ENCODE data around the gene TLR9. TPM values are rescaled to one million over a fixed set of nuclear protein-coding genes. Genes with fewer than 3 reads are reported as not detected.

The TLR9 gene
- total RNA-seq, 5 donors from 2014 or later (not counting 1 experiment from before 2014, with no cell fraction given), result 0.54 to 2.9 (median 2.1) TPM; not detected in 1

DNA sequence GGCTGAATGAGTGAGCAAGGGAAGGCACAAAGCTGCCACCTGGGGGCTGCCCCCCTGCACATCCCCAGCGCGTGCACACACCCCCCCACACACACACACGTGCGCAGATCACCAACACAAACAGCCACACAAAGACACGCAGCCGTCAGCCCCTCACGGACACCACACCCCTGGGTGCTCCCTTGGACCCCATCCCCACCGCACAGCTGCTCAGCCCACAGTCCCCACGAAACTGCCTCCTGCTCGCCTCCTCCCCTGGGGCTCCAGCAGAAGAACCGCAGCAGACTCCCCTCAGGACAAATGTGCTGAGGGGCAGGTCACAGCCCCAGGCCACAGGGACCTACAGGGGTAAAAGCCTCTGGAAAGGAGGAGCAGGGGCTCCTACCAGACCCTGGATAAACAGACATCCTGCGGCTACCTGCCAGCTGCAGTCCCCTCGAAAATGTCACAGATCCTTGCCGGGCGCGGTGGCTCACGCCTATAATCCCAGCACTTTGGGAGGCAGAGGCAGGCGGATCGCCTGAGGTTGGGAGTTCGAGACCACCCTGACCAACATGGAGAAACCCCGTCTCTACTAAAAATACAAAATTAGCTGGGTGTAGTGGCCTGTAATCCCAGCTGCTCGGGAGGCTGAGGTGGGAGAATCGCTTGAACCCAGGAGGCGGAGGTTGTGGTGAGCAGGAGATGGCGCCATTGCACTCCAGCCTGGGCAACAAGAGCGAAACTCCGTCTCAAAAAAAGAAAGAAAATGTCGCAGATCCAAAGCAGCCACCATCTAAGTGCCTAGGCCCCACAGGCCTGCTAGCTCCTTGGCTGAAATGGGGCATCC lies 7.0 kb upstream of the TLR9 start:
- peak overlapping the region; percentile 34 for H3K27ac ChIP-seq (ENCODE audit: low read length)
- Mint-ChIP-seq H3K36me3 (peaks cover 26% of the 10 kb centered on the region), H3K4me3 (peak overlapping the region in 1 of 3 donors; percentile 55), H3K4me1 (peaks cover 53 to 65% (median 61%) of the 10 kb centered on the region in 3 donors), H3K27me3 (no peaks in the 10 kb centered on the region), H3K9me3 (no peaks in the 10 kb centered on the region), H3K27ac (peak overlapping the region; percentile 34 to 55)
- no peaks in the 10 kb centered on the region for H3K9me3 ChIP-seq
- DNase-seq, result peak in 9 of 35 experiments; percentile 30 to 58 (median 42)
- peaks cover 19 to 67% of the 10 kb centered on the region in 2 experiments for H3K4me1 ChIP-seq (ENCODE audit: control insufficient read depth in 1 of 2, extremely low read depth in 1 of 2, insufficient read depth in 2 of 2, low read length in 2 of 2)
- no peak overlapping the region for H3K4me3 ChIP-seq (ENCODE audit: control insufficient read depth in 1 of 2, extremely low read depth in 1 of 2, low read length in 1 of 2)
- CTCF ChIA-PET, result interaction anchor here (0.6 to 3.4 kb wide), 6 partner anchors 12 to 870 kb away, joined by 3 to 36 read pairs (median 6); partner anchors contain the start of gene WDR82 (in 1 of the 2)
- H3K27me3 ChIP-seq (replicated peaks in 1 of 2; ENCODE audit: control insufficient read depth in 2 of 2, extremely low read depth in 1 of 2, insufficient read depth in 2 of 2, low read length in 1 of 2), result no peaks in the 10 kb centered on the region
- POLR2A ChIA-PET, result interaction anchor here in 1 of 2 donors (1.1 kb wide), 1 partner anchor 107 kb away, joined by 3 read pairs; no protein-coding TSS in a partner anchor
- 77% methylated on average over 20 of the region's 28 CpGs for WGBS (ENCODE audit: insufficient coverage)
- H3K36me3 ChIP-seq (ENCODE audit: control insufficient read depth in 2 of 2, extremely low read depth in 1 of 2, insufficient read depth in 1 of 2, low read length in 1 of 2), result peaks cover 14 to 81% of the 10 kb centered on the region in 2 donors
- ATAC-seq (replicated peaks in 1 of 4), result peak in 1 of 4 experiments; percentile 28

DNA sequence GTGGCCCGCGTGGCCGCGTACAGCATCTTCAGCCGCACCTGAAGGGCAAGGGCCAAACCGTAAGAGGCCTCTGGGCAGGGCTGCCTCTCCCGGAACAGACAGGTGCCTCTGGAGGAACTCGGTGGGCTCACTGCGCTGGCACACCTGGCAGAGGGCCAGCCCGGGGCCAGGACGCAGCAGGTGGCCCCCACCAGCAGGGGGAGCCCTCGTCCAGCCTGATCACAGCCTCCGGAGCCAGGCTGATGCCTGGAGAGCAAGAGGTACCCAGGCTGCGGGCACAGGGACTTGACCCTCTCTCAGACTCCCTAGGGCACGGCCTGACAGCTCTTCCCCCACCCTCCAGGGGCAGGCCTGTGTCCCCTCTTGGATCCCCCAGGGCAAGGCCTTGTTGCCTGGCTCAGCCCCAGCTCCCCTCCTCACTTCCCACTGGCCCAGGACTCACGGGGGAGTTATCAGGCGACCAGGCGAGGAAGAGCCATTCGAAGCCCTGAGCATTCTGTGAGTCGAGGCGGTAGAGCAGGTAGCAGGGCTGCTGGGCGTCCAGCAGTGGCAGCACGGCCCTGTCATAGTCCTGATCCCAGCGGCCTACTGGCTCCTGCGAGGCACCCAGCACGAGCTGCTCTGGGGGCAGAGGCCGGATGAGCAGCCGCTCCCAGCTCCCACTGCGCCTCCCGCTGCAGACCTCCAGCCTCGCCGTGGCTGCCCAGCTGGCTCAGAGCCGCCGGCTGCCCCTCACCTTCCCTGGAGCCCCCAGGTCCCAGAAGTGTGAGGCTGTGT lies 6.2 kb upstream of the TLR9 start:
- H3K27ac Mint-ChIP-seq, result peak overlapping the region; percentile 84 to 85
- ATAC-seq (replicated peaks in 1 of 4) (peak; percentile 80 to 87 (median 80)), DNase-seq (peak; percentile 60 to 93 (median 85))
- Histone ChIP-seq H3K27me3 (replicated peaks in 1 of 2; ENCODE audit: control insufficient read depth in 2 of 2, extremely low read depth in 1 of 2, insufficient read depth in 2 of 2, low read length in 1 of 2) (no peaks in the 10 kb centered on the region), H3K4me3 (ENCODE audit: control insufficient read depth in 1 of 2, extremely low read depth in 1 of 2, low read length in 1 of 2) (no peak overlapping the region), H3K36me3 (ENCODE audit: control insufficient read depth in 2 of 2, extremely low read depth in 1 of 2, insufficient read depth in 1 of 2, low read length in 1 of 2) (peaks cover 14 to 79% of the 10 kb centered on the region in 2 donors), H3K4me1 (ENCODE audit: control insufficient read depth in 1 of 2, extremely low read depth in 1 of 2, insufficient read depth in 2 of 2, low read length in 2 of 2) (peaks cover 12 to 59% of the 10 kb centered on the region in 2 experiments), H3K27ac (ENCODE audit: low read length) (peak overlapping the region; percentile 13), H3K9me3 (no peaks in the 10 kb centered on the region)
- H3K36me3 Mint-ChIP-seq, result peaks cover 26% of the 10 kb centered on the region
- CTCF ChIA-PET, result interaction anchor here (0.6 to 3.4 kb wide), 19 partner anchors 9 to 870 kb away, joined by 3 to 36 read pairs (median 3); partner anchors contain the start of gene WDR82 (in 1 of the 2)
- peaks cover 53 to 65% (median 57%) of the 10 kb centered on the region in 3 donors for H3K4me1 Mint-ChIP-seq
- H3K4me3 Mint-ChIP-seq, result peak overlapping the region in 2 of 3 donors; percentile 51 to 55
- H3K9me3 Mint-ChIP-seq, result no peaks in the 10 kb centered on the region
- no peaks in the 10 kb centered on the region for H3K27me3 Mint-ChIP-seq
- POLR2A ChIA-PET, result interaction anchor here in 1 of 2 donors (0.6 to 1.1 kb wide), 2 partner anchors 10 to 108 kb away, joined by 3 read pairs; no protein-coding TSS in a partner anchor
- 52% methylated on average over 22 of the region's 34 CpGs for WGBS (ENCODE audit: insufficient coverage)

DNA sequence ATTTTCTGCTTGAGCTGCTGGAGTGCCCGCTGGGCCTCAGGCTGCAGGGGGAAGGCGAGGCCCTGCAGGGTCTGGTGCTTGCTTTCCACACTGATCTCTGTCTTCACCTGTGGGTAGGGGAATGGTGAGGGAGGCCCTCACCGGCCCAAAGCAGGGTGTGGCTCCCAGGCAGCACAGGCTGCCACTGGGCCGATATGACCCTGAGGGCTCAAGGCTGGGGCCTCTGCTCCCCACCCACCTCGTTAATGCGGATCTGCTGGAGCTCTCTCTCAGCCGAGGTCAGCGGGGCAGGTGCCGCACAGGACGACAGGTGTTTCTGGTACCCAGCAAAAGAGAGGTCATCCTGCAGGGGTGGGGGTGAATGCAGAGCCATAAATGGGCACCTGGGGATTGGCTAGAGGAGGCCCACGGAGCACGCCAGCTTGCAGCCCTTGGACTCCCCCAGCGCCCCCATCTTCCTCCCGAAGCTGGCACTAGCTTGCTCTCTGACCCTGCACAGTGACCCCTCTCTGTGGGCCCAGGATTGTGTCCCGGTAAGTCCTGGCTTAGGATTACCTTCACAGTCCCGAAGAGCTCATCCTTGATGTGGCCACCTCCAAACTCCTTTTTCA lies 5.5 kb upstream of the TLR9 start:
- POLR2A ChIA-PET, result interaction anchor here in 1 of 2 donors (0.6 kb wide), 1 partner anchor 10 kb away, joined by 3 read pairs; no protein-coding TSS in a partner anchor
- peak overlapping the region; percentile 13 for H3K27ac ChIP-seq (ENCODE audit: low read length)
- H3K4me1 Mint-ChIP-seq, result peaks cover 53 to 65% (median 58%) of the 10 kb centered on the region in 3 donors
- peaks cover 14 to 75% of the 10 kb centered on the region in 2 donors for H3K36me3 ChIP-seq (ENCODE audit: control insufficient read depth in 2 of 2, extremely low read depth in 1 of 2, insufficient read depth in 1 of 2, low read length in 1 of 2)
- H3K9me3 ChIP-seq, result no peaks in the 10 kb centered on the region
- H3K4me1 ChIP-seq (ENCODE audit: control insufficient read depth in 1 of 2, extremely low read depth in 1 of 2, insufficient read depth in 2 of 2, low read length in 2 of 2), result peaks cover 14 to 60% of the 10 kb centered on the region in 2 experiments
- H3K4me3 ChIP-seq (ENCODE audit: control insufficient read depth in 1 of 2, extremely low read depth in 1 of 2, low read length in 1 of 2), result no peak overlapping the region
- H3K9me3 Mint-ChIP-seq, result no peaks in the 10 kb centered on the region
- WGBS (ENCODE audit: insufficient coverage), result 90% methylated on average over 15 of the region's 16 CpGs
- H3K27me3 Mint-ChIP-seq, result no peaks in the 10 kb centered on the region
- peaks cover 26% of the 10 kb centered on the region for H3K36me3 Mint-ChIP-seq
- DNase-seq (peak in 1 of 35 experiments; percentile 2), ATAC-seq (replicated peaks in 1 of 4) (no peak)
- peak overlapping the region; percentile 84 to 85 for H3K27ac Mint-ChIP-seq
- CTCF ChIA-PET, result interaction anchor here (0.6 to 3.4 kb wide), 18 partner anchors 9 to 195 kb away, joined by 3 to 36 read pairs (median 4); partner anchors contain the start of gene WDR82 (in 1 of the 2)
- H3K4me3 Mint-ChIP-seq, result no peak overlapping the region
- H3K27me3 ChIP-seq (replicated peaks in 1 of 2; ENCODE audit: control insufficient read depth in 2 of 2, extremely low read depth in 1 of 2, insufficient read depth in 2 of 2, low read length in 1 of 2), result no peaks in the 10 kb centered on the region

DNA sequence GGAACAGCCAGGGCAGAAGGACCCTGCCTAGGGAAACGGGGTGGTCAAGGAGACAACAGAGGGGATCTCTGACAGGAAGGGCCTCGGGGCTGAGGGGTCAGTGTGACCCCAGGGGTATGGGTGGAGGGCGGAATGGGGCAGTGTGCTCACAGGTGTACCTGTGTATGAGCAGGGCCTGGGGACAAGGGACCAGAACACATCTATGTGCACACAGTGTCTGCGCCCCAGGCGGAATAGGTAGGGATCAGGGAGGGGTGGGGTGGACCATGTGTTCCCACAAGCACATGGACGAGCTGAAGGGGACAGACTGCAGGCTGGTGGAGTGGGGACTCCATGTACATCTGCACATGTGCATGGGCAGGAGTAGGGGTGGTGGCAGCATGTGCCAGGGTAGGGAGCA lies 5.0 kb upstream of the TLR9 start:
- ATAC-seq (replicated peaks in 1 of 4) (no peak), DNase-seq (no peak)
- H3K9me3 ChIP-seq, result no peaks in the 10 kb centered on the region
- ChIA-PET CTCF (interaction anchor here (0.9 to 3.4 kb wide), 6 partner anchors 8 to 111 kb away, joined by 3 to 36 read pairs (median 6); no protein-coding TSS in a partner anchor), POLR2A (no interaction called here)
- H3K36me3 ChIP-seq (ENCODE audit: control insufficient read depth in 2 of 2, extremely low read depth in 1 of 2, insufficient read depth in 1 of 2, low read length in 1 of 2), result peaks cover 14 to 71% of the 10 kb centered on the region in 2 donors
- no peak overlapping the region for H3K27ac ChIP-seq (ENCODE audit: low read length)
- H3K27ac Mint-ChIP-seq, result peak overlapping the region; percentile 57 to 74
- peaks cover 24% of the 10 kb centered on the region for H3K36me3 Mint-ChIP-seq
- no peaks in the 10 kb centered on the region for H3K27me3 Mint-ChIP-seq
- peaks cover 18 to 60% of the 10 kb centered on the region in 2 experiments for H3K4me1 ChIP-seq (ENCODE audit: control insufficient read depth in 1 of 2, extremely low read depth in 1 of 2, insufficient read depth in 2 of 2, low read length in 2 of 2)
- H3K4me3 Mint-ChIP-seq, result no peak overlapping the region
- H3K4me1 Mint-ChIP-seq, result peaks cover 53 to 65% (median 58%) of the 10 kb centered on the region in 3 donors
- H3K27me3 ChIP-seq (replicated peaks in 1 of 2; ENCODE audit: control insufficient read depth in 2 of 2, extremely low read depth in 1 of 2, insufficient read depth in 2 of 2, low read length in 1 of 2), result no peaks in the 10 kb centered on the region
- no peak overlapping the region for H3K4me3 ChIP-seq (ENCODE audit: control insufficient read depth in 1 of 2, extremely low read depth in 1 of 2, low read length in 1 of 2)
- no peaks in the 10 kb centered on the region for H3K9me3 Mint-ChIP-seq
- WGBS (ENCODE audit: insufficient coverage), result 96% methylated on average over 6 of the region's 6 CpGs

DNA sequence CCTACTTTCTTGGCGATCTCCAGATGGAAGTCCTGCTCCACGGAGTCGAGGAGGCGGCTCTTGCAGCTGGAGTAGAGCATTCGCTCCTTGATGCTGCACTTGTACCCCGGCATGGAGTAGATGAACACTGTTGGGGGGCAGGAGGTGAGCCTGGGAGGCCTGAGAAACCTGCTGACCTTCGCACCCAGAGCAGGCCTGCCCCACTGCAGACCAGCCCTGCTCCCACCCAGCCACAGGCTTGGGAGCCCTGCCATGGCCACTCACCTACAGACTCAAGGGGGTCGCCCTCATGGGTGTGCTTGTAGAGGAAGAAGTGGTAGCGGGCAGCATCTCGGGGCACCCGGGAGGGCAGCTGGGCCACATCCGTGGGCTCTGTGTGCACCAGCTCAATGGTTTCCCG lies 4.2 kb upstream of the TLR9 start:
- Histone ChIP-seq H3K4me3 (ENCODE audit: control insufficient read depth in 1 of 2, extremely low read depth in 1 of 2, low read length in 1 of 2) (no peak overlapping the region), H3K36me3 (ENCODE audit: control insufficient read depth in 2 of 2, extremely low read depth in 1 of 2, insufficient read depth in 1 of 2, low read length in 1 of 2) (peaks cover 11 to 63% of the 10 kb centered on the region in 2 donors), H3K27ac (ENCODE audit: low read length) (no peak overlapping the region), H3K9me3 (no peaks in the 10 kb centered on the region), H3K27me3 (replicated peaks in 1 of 2; ENCODE audit: control insufficient read depth in 2 of 2, extremely low read depth in 1 of 2, insufficient read depth in 2 of 2, low read length in 1 of 2) (no peaks in the 10 kb centered on the region), H3K4me1 (ENCODE audit: control insufficient read depth in 1 of 2, extremely low read depth in 1 of 2, insufficient read depth in 2 of 2, low read length in 2 of 2) (peaks cover 21 to 59% of the 10 kb centered on the region in 2 experiments)
- Mint-ChIP-seq H3K9me3 (no peaks in the 10 kb centered on the region), H3K4me1 (peaks cover 54 to 64% (median 57%) of the 10 kb centered on the region in 3 donors), H3K27ac (peak overlapping the region in 1 of 2 donors; percentile 74), H3K36me3 (peaks cover 21% of the 10 kb centered on the region), H3K27me3 (no peaks in the 10 kb centered on the region), H3K4me3 (no peak overlapping the region)
- ChIA-PET POLR2A (no interaction called here), CTCF (no interaction called here)
- ATAC-seq (replicated peaks in 1 of 4) (no peak), DNase-seq (no peak)
- WGBS (ENCODE audit: insufficient coverage), result 83% methylated on average over 2 of the region's 13 CpGs
